Activated CD8-positive, alpha-beta memory T cell treated with anti-CD3 and anti-CD28 coated beads for 1 hour (primary cell): ENCODE measurements around the gene ABHD1.

Experiments
- DNase-seq, 2 donors: peaks; one replicate each; pipeline ENCODE4 v3.0.0-alpha.2; 2020; ENCODE audit warnings: low read depth in 1 of 2; ENCODE audit errors: extremely low read depth in 1 of 2

The ABHD1 gene

DNA sequence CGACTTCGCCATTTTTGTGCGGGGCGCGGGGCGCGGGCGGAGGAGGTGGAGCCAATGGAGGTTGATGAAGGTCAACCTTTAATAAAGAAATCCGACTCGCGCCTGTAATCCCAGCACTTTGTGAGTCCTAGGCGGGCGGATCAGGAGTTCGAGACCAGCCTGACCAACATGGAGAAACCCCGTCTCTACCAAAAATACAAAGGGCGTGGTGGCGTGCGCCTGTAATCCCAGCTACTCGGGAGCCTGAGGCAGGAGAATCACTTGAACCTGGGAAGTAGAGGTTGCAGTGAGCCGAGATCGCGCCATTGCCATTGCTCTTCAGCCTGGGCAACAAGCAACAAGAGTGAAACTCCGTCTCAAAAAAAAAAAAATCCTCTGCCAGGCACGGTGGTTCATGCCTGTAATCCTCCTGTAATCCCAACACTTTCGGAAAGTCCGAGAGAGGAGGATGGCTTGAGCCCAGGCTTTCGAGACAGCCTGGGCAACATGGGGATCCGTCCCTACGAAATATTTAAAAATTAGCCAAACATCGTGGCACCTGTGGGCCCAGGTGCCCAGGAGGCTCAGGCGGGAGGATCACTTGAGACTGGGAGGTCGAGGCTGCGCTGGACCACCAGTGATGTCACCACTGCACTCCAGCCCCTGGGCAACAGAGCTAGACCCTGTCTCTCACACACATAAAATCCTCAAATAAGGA, 11.3 kb downstream of the ABHD1 start:
- DNase-seq, result no peak

DNA sequence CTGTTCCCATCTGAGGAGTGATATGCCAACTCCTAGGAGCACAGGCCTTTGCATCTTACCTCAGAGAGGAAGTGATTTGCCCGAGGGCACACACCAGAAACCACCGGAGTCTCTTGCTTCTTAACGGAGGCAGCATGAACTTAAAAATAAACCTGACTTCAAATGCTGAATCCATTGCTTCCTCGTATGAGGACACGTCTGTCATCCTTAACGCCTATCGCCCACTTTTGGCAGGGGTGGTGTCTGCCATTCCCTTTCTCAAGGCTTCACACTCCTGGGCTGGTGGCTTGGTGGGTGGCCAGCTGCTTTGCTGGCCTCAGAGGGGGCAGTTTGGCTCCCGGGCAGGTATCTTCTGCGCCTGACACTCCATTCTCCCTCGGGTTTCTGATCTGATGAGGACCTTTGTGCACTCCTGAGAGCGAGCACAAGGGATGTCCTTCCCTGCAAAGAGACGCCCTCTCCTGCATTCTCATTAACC, 11.9 kb downstream of the ABHD1 start:
- DNase-seq, result no peak

DNA sequence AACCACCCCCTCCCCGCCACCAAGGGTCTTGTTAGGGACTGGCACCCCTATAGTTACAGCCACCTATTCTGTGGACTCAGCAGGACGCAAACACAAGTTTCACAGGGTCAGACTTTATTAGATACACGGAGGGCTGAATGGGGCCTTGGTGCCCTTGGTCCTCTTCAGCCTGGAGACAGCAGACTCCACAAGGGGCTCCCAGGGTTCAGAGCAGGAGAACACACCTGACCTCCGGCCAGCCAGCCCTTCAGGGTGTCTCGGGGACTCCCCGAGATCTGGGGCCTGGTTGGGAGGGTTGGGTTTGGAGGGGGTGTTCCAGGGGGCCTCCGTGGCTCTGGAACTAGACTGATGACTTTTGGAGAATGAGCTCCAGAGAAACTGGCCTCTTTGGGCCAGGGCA, 13.1 kb downstream of the ABHD1 start:
- DNase-seq, result no peak

DNA sequence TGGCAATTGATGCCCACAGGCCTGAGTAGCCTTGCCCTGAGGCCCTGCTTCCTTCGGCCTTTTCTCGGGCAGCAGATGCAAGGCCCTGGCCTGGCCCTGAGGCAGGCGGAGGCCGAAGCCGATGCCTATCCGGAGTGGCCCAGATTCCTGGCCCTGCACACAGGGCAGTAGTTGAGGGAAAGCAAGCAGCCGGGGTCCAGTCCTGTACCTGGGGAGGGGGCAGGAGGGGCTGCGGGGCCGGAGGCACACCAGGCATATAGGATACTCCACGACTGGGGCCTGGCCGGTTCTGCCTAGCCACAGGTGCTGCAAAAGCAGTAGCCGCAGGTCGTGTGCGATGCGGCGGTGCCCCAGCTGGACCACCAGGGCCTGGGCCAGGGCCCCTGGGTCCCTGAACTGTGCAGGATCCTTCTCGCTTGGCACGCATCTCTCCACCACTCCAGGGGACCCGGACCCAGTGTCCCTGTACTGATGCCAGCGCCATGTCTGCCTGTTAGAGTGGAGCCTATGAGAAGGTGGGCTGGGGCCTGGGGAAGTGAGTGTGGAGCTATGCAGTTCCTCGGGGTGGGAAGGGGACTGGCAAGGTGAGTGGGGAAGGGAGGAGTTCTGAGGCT, 13.8 kb downstream of the ABHD1 start:
- DNase-seq, result no peak

DNA sequence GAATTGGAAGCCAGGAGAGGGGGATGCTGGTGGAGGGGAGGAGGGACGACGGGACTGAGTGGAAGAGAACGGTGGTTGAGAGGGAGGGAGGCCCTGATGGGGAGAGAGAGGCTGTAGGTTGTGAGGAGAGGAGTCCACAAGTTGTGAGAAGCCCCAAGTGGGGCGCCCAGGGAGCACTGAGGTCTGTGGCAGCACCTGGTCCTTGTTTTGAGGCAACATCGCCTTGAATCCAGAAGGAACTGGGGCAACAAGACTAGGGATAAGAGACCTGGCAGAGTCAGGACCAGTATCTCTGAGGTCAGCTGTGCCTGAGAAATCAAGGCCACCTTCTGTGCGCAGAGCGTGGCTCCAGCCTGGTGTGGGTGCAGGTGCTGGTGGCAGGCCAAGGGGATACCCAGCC, 14.5 kb downstream of the ABHD1 start:
- DNase-seq, result no peak

DNA sequence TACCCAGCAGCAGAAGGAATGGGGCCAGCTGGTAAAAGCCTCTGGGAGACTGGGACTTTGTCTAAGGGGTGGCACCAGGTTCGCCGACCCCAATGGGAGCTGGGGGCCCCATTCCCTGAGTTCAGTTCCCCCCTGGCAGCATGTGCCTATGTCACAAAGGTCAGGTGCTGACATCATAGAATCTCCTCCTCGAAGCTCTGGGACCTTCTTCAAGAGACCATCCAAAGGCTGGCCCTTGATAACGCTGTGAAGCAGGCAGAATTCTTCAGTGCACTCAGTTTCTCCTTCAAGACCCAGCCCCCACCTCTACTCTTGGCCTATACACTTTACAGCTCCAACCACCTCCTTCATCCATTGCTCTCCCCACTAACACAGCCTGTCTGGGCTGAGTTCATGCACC, 15.7 kb downstream of the ABHD1 start, which contains the start of gene PRR30:
TSS of gene PRR30 (minus strand) at position 101 of the 400 bp plus-strand sequence. CDS start 1,081 bp downstream, outside the sequence.
- no peak for DNase-seq

DNA sequence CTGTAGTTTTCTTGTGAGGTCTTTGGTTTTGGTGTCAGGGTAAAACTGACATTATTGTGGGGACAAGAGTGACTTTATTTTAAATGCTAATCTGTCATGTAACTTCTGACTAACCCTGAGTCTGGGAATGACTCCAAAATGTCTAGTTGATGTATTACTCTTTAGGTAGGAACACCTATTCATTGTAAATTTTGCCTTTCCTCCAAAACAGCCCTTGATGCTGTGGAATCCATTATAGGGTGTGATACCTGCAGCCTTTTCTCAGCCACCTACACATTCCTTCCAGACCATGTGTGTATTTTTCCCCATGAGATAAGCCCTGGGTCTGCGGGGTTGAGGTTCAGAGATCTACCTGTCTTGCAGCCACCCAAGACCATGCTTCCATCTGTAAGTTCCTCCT, 19.7 kb downstream of the ABHD1 start:
- no peak for DNase-seq

DNA sequence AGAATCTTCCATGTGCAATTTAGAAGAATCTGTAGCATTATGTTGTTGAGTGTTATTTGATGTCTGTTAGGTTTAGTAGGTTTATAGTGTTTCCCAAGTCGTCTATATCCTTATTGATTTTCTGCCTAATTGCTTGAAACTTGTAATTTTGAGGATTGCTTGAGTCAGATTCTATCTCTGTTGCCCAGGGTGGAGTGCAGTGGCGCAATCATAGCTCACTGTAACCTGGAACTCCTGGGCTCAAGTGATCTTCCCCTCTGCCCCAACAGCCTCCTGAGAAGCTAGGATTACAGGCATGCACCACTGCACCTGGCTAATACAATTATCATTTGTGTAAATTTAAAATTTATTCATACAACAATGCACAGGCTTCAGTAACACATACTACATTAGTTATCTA, 22.1 kb downstream of the ABHD1 start:
- no peak for DNase-seq

DNA sequence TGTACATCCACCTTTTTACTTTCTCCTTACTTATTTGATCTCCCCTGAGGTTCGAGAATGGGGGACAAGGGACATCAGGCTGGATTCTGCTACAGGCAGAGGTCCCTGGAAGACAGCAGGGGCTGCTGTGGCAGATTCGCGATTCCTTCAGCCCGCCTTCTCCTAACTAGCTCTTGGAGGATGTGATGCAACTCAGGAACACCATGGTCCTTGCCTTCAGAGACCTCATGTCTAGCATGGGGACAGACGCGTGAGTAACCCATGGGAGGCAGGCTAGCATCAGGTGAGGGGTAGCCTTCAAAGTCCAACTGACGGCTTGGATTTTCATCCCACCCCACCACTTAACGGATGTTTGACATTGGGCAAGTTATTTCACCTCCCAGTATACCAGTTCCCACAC, 24.3 kb downstream of the ABHD1 start:
- DNase-seq, result no peak

DNA sequence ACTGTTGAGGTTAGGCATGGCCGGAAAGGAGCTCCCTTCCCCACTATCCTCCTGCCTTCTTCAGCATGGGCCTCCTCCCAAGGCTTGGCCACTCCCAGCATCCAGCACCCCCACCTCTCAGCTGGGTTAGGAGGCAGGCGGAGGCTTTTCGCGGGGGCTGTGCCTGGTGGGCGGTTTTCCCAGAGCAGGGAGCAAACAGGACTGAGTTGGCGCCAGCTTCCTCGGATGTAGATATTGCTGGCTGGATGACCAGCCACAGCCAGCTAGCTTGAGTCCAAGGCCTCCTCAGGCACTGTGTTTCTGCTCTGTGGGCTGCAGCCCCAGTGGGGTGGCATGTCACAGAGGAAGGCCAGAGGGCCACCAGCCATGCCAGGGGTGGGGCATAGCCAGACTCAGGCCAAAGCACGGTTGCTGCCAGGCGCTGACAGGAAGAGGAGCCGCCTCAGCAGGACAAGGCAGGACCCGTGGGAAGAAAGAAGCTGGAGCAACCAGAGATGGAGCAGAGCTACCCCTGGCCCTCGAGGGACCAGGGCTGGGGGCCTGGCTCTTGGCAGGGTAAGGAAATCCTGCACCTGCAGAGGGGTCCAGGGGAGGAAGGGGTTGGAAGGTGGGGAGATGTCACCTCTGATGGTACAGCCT, 25.3 kb downstream of the ABHD1 start, which contains the start of gene TCF23:
TSS of gene TCF23 (plus strand) at position 204 of the 639 bp plus-strand sequence. CDS start at position 334, 130 bp downstream.
- no peak for DNase-seq

DNA sequence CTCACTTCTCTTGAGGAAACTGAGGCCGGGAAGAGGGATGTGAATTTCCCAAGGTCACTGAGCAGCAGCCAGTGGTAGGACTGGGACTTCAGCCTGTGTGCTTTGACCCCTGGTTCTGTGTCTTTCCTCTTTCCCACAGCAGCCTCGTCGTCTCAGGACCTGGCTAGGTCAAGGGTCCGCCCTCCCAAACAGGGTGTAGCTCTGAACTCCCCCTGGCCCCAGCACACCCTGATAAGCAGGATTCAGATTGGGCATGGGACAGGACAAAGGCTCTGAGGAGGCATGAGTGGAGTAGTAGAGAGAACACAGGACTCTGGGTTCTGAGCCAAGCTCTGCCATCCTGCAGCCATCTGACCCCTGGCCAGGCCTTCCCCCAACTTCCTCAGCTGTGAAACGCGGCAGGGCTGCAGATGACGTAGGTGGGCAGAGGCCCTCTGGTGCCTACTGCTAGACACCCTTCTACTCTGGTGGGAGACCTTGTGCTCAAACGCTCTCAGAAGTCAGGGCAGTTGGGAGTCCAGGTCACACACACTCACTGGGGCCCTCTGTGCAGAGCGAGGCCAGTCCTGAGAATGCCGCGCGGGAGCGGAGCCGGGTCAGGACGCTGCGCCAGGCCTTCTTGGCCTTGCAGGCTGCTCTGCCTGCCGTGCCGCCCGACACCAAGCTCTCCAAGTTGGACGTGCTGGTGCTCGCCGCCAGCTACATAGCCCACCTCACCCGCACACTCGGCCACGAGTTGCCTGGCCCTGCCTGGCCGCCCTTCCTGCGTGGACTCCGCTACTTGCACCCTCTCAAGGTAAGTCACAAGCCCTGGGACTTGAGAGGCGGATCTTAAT, 26.2 kb downstream of the ABHD1 start:
- no peak for DNase-seq

DNA sequence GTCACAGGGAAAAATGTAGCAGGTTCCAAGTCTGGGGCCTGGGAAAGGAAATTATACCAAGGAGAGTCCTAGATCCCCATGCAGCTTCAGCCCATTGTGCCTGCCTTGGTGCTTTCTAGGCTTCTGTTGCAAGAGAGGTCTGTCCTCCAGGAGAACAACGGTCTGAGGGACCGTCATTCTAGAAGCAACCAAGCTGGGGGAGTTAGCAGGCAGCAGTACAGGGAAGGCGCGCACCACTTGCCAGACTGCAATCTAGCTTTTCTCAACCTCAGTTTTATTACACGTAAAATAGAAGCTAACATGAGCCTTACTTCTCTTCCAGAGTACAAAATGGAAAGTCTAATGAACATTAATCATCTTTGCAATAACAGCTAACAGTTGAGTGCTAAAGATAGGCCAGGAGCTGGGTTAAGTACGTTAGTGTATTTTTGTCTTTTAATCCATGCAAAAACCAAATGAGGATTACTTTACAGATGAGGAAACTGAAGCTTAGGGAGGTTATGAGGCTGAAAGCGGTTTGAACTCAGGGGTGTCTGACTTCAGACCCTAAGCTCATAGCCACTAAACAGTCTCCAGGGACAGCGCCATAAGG, 27.1 kb downstream of the ABHD1 start:
- no peak for DNase-seq

DNA sequence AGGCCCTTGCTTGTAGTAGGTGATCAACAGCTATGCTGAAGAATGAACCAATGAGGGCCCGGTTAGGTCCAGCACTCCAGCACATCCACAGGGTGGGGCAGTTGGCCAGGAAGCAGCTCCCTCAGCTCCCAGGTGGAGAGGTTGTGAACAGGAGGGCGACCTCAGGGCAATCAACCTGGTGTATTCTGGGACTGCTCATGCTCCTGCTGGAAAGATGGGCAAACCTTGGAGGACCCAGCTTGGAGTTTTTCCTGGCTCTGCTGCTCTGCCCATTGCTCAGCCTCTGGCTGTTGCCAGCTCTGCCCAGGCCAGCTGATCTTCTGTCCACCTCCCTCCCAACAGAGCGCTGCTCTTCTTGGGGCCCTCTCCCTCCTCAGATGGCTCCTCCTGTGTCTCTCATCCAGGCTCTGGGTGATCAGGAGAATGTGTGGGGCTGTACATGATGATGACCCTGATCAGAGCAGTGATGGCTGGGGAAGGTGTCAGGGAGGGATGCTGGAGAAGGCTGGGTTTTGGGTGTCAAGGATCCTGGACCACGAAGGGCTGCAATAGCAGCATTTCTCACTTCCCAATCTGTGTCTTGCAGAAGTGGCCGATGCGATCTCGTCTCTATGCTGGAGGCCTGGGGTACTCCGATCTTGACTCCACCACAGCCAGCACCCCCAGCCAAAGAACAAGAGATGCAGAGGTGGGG, 28.6 kb downstream of the ABHD1 start:
- DNase-seq, result no peak

DNA sequence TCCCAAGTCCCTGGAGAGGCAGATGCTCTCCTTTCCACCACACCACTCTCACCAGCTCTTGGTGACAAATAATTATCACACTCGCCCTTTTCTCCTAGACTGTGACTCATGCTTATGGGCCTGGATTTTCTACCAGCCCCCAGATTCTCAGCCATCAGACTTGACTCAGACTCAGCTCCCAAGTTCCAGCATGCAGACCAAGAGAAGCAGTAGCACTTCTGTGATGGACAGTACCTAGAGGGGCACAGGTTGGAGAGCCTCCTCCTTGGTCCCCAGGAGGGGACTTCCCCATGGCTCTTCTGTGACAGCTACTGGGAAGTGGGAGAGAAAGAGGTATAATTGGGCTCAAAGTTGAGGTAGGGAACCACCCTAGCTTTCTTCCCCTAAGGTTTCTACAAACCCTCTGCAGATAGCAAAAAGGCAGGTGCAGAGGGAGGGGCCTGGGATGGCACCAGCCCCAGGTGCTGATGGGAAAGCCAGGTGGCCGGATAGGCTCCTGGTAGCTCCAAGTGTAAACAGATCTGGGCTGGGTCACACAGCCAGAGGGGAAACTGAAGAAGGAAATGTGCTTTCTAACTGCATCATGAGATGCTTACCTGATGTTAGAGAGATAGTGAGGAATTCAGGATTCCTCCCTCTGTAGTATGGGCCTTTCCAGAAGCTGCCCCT, 29.3 kb downstream of the ABHD1 start:
- no peak for DNase-seq

DNA sequence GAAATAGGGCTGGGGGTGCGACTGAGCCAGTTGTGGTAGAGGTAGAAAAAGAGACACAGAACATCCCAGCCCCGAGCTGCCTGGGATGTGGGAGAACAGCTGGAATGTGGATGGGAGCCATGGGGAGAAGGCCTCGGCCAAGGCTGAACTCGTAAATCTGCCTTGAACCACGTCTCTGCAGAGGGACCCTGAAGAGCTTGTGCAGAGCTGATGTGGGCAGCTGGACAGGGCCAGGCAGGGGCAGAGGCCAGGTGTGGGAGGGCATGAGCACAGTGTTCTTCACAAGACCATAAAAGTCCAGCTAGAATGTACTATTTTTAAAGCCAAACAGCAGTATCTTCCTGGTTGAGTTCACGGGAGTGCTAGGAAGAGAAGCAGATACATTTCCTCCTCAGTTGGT, 30.9 kb downstream of the ABHD1 start:
- no peak for DNase-seq

DNA sequence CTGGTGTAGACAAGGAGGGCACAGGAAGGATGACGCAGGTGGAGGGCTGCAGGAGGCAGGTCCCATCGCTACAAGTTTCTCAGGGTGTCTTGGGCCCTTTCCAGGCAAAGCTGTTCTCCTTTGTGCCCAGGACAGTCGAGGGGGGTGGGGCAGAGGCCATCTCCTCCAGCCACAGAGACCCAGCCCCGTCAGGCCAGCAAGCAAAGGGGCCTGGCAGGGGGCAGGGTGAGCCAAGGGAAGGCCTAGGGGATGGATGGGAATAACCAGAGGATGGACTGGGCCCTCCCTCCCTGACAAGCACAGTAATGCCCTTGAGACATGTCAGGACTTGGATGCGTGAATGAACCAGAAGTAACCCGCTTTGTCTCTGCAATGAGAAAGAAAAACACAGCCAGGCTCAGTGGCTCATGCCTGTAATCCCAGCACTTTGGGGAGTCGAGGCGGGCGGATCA, 31.5 kb downstream of the ABHD1 start:
- DNase-seq, result no peak

DNA sequence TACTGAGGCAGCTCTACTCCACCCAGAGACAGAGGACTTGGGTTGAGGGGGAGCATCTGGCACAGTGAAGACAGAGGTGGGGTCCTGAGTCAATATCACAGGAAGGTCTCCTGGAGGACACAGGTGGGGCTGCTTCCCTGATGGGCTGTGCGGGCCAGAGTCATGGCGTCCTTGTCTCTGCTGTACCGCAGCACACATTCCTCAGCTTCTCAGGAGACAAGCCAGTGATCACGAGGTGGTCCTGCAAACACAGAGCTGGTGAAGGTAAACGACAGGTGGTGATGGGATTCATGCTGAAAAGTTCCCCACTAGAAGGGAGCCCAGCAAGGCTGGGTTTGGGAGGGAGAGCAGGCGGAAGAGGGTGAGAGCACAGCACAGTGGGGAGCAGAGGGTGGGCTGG, 34.9 kb downstream of the ABHD1 start:
- no peak for DNase-seq

DNA sequence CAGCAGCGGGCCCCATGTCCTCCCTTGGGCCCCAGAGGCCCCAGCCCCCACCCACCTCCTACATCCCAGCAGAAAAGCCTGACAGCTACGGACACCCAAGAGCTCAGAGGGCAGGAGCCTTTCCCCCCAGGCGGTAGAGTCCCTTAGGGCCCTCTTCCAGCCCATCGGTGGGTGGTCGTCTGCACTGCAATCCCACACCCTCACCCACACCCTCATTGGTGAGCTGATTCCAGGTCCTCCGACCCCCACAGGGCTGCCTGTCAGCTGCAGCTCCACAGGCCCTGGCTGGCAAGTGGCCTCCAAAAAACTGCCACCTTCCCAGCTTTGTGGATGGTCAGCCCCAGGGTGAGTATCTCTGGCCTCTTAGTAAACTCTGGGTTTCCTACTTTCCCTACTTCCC, 35.7 kb downstream of the ABHD1 start:
- DNase-seq, result no peak

DNA sequence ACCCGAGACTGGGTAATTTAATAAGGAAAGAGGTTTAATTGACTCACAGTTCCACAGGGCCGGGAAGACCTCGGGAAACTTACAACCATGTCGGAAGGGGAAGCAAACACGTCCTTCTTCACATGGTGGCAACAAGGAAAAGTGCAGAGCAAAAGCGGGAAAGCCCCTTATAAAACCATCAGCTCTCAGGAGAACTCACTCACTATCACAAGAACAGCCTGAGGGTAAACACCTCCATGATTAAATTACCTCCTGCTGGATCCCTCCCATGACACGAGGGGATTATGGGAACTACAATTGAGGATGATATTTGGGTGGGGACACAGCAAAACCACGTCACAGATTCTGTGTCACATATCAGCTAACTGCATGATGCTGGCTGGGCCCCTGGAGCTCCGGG, 36.6 kb downstream of the ABHD1 start:
- no peak for DNase-seq
